HepG2 (cell line): Measurements from ENCODE around the gene GPAM. TPM values are rescaled to one million over a fixed set of nuclear protein-coding genes. Genes with fewer than 3 reads are reported as not detected.

Experiments
- ASH2L ChIP-seq: fragments of 300-600, 200-600 bp; sonication (generic); IDR thresholded peaks from 2 replicates; pipeline ENCODE4 v1.7.0; 2017; ENCODE audit warnings: low read depth, mild to moderate bottlenecking, moderate library complexity, mixed read lengths, low read length; ENCODE audit not compliant: insufficient read length
- FIP1L1 ChIP-seq: fragments of 200-400 bp; formaldehyde crosslinking; IDR thresholded peaks from 2 replicates; pipeline ENCODE4 v1.6.1; 2018; ENCODE audit warnings: low read depth, mild to moderate bottlenecking, low read length, moderate library complexity, borderline replicate concordance; ENCODE audit not compliant: insufficient read depth
- FOXP1 ChIP-seq, 2 experiments: fragments of 450-650 bp in 1 of 2; IDR thresholded peaks; 2 replicates each; pipeline ENCODE4 v1.6.1; 2017 to 2018; ENCODE audit warnings: antibody characterized with exemption in 1 of 2
- GATAD2A ChIP-seq: IDR thresholded peaks from 2 replicates; pipeline ENCODE4 v1.6.1; 2016
- IKZF4 ChIP-seq: sonication (generic); formaldehyde crosslinking; IDR thresholded peaks from 2 replicates; pipeline ENCODE4 v1.5.1; 2020; ENCODE audit warnings: borderline replicate concordance, mild to moderate bottlenecking, low read depth, missing genetic modification reagents; ENCODE audit errors: not compliant biosample characterization
- KDM2A ChIP-seq: sonication (generic); formaldehyde crosslinking; IDR thresholded peaks from 2 replicates; pipeline ENCODE4 v1.4.0; 2020; ENCODE audit warnings: low read depth, missing genetic modification reagents, borderline replicate concordance
- NFYB ChIP-seq: sonication (generic); formaldehyde crosslinking; IDR thresholded peaks from 2 replicates; pipeline ENCODE4 v1.4.0; 2020; ENCODE audit warnings: missing genetic modification reagents
- NR2F1 ChIP-seq, 2 experiments: fragments of 450-650 bp in 1 of 2; formaldehyde crosslinking in 1 of 2; IDR thresholded peaks; 2 replicates each; pipeline versions ENCODE4 v1.5.0 to v1.6.1; 2016 to 2020; ENCODE audit warnings: mild to moderate bottlenecking in 1 of 2, missing compliant biosample characterization in 1 of 2, missing genetic modification reagents in 1 of 2, moderate library complexity in 1 of 2
- ONECUT2 ChIP-seq: sonication (generic); formaldehyde crosslinking; IDR thresholded peaks from 2 replicates; pipeline ENCODE4 v1.4.0; 2020; ENCODE audit warnings: missing genetic modification reagents
- PREB ChIP-seq: sonication (generic); formaldehyde crosslinking; IDR thresholded peaks from 2 replicates; pipeline ENCODE4 v1.4.0; 2020; ENCODE audit warnings: missing genetic modification reagents
- RFX5 ChIP-seq: IDR thresholded peaks from 2 replicates; pipeline ENCODE4 v1.6.1; 2011; ENCODE audit warnings: low read depth, low read length, improper control_type of control experiment
- SNAI1 ChIP-seq: sonication (generic); formaldehyde crosslinking; IDR thresholded peaks from 2 replicates; pipeline ENCODE4 v1.5.0; 2020; ENCODE audit warnings: mild to moderate bottlenecking, missing genetic modification reagents, borderline replicate concordance
- SNAPC5 ChIP-seq: sonication (generic); formaldehyde crosslinking; IDR thresholded peaks from 2 replicates; pipeline ENCODE4 v1.8.1; 2023; ENCODE audit warnings: mild to moderate bottlenecking, missing genetic modification reagents, borderline replicate concordance
- SRY ChIP-seq: sonication (generic); formaldehyde crosslinking; IDR thresholded peaks from 2 replicates; pipeline ENCODE4 v1.8.0; 2022; ENCODE audit warnings: mild to moderate bottlenecking, missing genetic modification reagents
- THAP11 ChIP-seq: IDR thresholded peaks from 2 replicates; pipeline ENCODE4 v1.6.1; 2016; ENCODE audit warnings: missing biosample characterization, missing genetic modification reagents
- ZNF530 ChIP-seq: sonication (generic); formaldehyde crosslinking; IDR thresholded peaks from 2 replicates; pipeline ENCODE4 v1.5.0; 2020; ENCODE audit warnings: low read depth, mild to moderate bottlenecking, missing genetic modification reagents
- ZNF563 ChIP-seq: sonication (generic); formaldehyde crosslinking; IDR thresholded peaks from 2 replicates; pipeline ENCODE4 v1.8.0; 2022; ENCODE audit warnings: mild to moderate bottlenecking, moderate library complexity, missing genetic modification reagents
- polyA plus RNA-seq, 8 experiments: library from polyadenylated mRNA; depleted of rRNA in 3 of 8; stranded (reverse) in 7 of 8; unstranded in 1 of 8; fragments of >200 nt; fragmentation: Illumina TruSeq in 4 of 8; extraction: Trizol in 4 of 8; gene quantifications; 2 replicates each; pipeline versions ENCODE4 v1.2.1 to v1.2.3, GENCODE V29; 2011 to 2016; ENCODE audit warnings: low read depth in 4 of 8, missing spikeins in 1 of 8, mixed read lengths in 1 of 8; ENCODE audit not compliant: insufficient read depth in 1 of 8
- total RNA-seq, 5 experiments: library from RNA; depleted of rRNA; stranded (reverse); fragments of >200 nt; fragmentation: Illumina TruSeq; extraction: Trizol; gene quantifications; 2 replicates each; pipeline ENCODE4 v1.2.3, GENCODE V29; 2016; ENCODE audit warnings: low read depth in 1 of 5
- TF ChIP-seq, protein P1 (sequence below): sonication (generic); formaldehyde crosslinking; IDR thresholded peaks from 2 replicates; pipeline ENCODE4 v1.5.0; 2020; ENCODE audit warnings: mild to moderate bottlenecking, missing genetic modification reagents
- TF ChIP-seq, protein P2 (sequence below): sonication (generic); formaldehyde crosslinking; IDR thresholded peaks from 2 replicates; pipeline ENCODE4 v1.4.0; 2020; ENCODE audit warnings: missing genetic modification reagents; ENCODE audit errors: not compliant biosample characterization
- TF ChIP-seq, protein P3 (sequence below): IDR thresholded peaks from 2 replicates; pipeline ENCODE4 v1.6.1; 2012; ENCODE audit warnings: low read depth, low read length, improper control_type of control experiment

GPAM gene
- total and polyA plus RNA-seq, 2 of the 13 experiments (the other 11 are each of a cell fraction or from before 2014, with no cell fraction given): 36.8 to 140 TPM

GRCh38 chr10:112227331-112227987, 43.9 kb upstream of the GPAM start (continued):
- TF ChIP-seq, protein P1, sequence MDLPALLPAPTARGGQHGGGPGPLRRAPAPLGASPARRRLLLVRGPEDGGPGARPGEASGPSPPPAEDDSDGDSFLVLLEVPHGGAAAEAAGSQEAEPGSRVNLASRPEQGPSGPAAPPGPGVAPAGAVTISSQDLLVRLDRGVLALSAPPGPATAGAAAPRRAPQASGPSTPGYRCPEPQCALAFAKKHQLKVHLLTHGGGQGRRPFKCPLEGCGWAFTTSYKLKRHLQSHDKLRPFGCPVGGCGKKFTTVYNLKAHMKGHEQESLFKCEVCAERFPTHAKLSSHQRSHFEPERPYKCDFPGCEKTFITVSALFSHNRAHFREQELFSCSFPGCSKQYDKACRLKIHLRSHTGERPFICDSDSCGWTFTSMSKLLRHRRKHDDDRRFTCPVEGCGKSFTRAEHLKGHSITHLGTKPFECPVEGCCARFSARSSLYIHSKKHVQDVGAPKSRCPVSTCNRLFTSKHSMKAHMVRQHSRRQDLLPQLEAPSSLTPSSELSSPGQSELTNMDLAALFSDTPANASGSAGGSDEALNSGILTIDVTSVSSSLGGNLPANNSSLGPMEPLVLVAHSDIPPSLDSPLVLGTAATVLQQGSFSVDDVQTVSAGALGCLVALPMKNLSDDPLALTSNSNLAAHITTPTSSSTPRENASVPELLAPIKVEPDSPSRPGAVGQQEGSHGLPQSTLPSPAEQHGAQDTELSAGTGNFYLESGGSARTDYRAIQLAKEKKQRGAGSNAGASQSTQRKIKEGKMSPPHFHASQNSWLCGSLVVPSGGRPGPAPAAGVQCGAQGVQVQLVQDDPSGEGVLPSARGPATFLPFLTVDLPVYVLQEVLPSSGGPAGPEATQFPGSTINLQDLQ (CRISPR knock-in tag): no peak
- TF ChIP-seq SNAPC5 (CRISPR knock-in tag) (no peak), NR2F1 (CRISPR knock-in tag; IDR thresholded peaks at IDR 0.05) (peak in 1 of 2 experiments; percentile 18; a peak in 1 of 4 replicates), KDM2A (peak; percentile 63; the same call in 1 of the 2 replicates), ONECUT2 (CRISPR knock-in tag) (peak; percentile 90), GATAD2A (CRISPR knock-in tag) (peak; percentile 97), THAP11 (CRISPR knock-in tag) (peak; percentile 63), PREB (CRISPR knock-in tag) (no peak), ZNF563 (CRISPR knock-in tag) (peak; percentile 85), RFX5 (0 out of 2 replicates have a peak, but pooled peaks have one; percentile 8), IKZF4 (CRISPR knock-in tag) (peak; percentile 87), ZNF530 (no peak), NFYB (CRISPR knock-in tag) (peak; percentile 60; the same call in 1 of the 2 replicates), SRY (CRISPR knock-in tag) (peak; percentile 88), FIP1L1 (no peak), SNAI1 (no peak), FOXP1 (IDR thresholded peaks at IDR 0.05) (no peak), FOXP1 (CRISPR knock-in tag; IDR thresholded peaks at IDR 0.05) (peak; percentile 71; the same call in 1 of the 2 replicates), ASH2L (peak; percentile 10)
- TF ChIP-seq, protein P2, sequence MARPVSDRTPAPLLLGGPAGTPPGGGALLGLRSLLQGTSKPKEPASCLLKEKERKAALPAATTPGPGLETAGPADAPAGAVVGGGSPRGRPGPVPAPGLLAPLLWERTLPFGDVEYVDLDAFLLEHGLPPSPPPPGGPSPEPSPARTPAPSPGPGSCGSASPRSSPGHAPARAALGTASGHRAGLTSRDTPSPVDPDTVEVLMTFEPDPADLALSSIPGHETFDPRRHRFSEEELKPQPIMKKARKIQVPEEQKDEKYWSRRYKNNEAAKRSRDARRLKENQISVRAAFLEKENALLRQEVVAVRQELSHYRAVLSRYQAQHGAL (CRISPR knock-in tag): peak; percentile 29
- TF ChIP-seq, protein P3, sequence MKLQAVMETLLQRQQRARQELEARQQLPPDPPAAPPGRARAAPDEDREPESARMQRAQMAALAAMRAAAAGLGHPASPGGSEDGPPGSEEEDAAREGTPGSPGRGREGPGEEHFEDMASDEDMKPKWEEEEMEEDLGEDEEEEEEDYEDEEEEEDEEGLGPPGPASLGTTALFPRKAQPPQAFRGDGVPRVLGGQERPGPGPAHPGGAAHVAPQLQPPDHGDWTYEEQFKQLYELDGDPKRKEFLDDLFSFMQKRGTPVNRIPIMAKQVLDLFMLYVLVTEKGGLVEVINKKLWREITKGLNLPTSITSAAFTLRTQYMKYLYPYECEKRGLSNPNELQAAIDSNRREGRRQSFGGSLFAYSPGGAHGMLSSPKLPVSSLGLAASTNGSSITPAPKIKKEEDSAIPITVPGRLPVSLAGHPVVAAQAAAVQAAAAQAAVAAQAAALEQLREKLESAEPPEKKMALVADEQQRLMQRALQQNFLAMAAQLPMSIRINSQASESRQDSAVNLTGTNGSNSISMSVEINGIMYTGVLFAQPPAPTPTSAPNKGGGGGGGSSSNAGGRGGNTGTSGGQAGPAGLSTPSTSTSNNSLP: no peak
